SU-DHL-6 (cell line): Measurements from ENCODE around the gene SRGAP1.

Experiments used
- H2AFZ ChIP-seq: fragments of 200-600 bp; sonication (generic); 2 replicates; pipeline ENCODE4 v1.6.1; 2014; ENCODE audit warnings: low read depth, mild to moderate bottlenecking, moderate library complexity, mixed read lengths, antibody characterized with exemption, low read length; ENCODE audit not compliant: severe bottlenecking
- H3F3A ChIP-seq: fragments of 200-600 bp; shearing (Covaris generic); 2 replicates; pipeline ENCODE4 v1.6.0; 2016; ENCODE audit warnings: antibody characterized with exemption, mild to moderate bottlenecking; ENCODE audit not compliant: insufficient read depth
- H3K27ac ChIP-seq: fragments of 200-600 bp; sonication (generic); 2 replicates; pipeline ENCODE4 v1.5.1; 2016; ENCODE audit warnings: low read depth, mild to moderate bottlenecking, low read length, moderate library complexity, mixed read lengths
- H3K27me3 ChIP-seq: fragments of 200-600 bp; sonication (generic), shearing (Covaris generic); 2 replicates; pipeline ENCODE4 v1.6.0; 2014; ENCODE audit warnings: mild to moderate bottlenecking, low read length
- H3K36me3 ChIP-seq: fragments of 200-600 bp; sonication (generic); 2 replicates; pipeline ENCODE4 v1.6.1; 2014; ENCODE audit warnings: mild to moderate bottlenecking, low read length, mixed read lengths
- H3K4me2 ChIP-seq: fragments of 300-600, 200-600 bp; shearing (Covaris generic), sonication (generic); 2 replicates; pipeline ENCODE4 v1.6.0; 2014; ENCODE audit warnings: low read length, low read depth, mild to moderate bottlenecking; ENCODE audit not compliant: poor library complexity, severe bottlenecking
- H3K4me3 ChIP-seq: fragments of 200-600 bp; sonication (generic); 2 replicates; pipeline ENCODE4 v1.5.1; 2014; ENCODE audit warnings: antibody characterized with exemption, low read length, mild to moderate bottlenecking, mixed read lengths; ENCODE audit not compliant: insufficient read depth, poor library complexity, severe bottlenecking
- H3K79me2 ChIP-seq: fragments of 200-600 bp; sonication (generic); 2 replicates; pipeline ENCODE4 v1.6.1; 2014; ENCODE audit warnings: mild to moderate bottlenecking, low read length, moderate library complexity; ENCODE audit not compliant: insufficient read depth
- H3K9ac ChIP-seq: fragments of 200-600 bp; sonication (generic); 2 replicates; pipeline ENCODE4 v1.7.0; 2014; ENCODE audit warnings: mild to moderate bottlenecking, low read length
- H3K9me2 ChIP-seq: fragments of 200-600 bp; sonication (generic); replicated peaks from 2 replicates; pipeline ENCODE4 v1.6.1; 2014; ENCODE audit warnings: low read length; ENCODE audit not compliant: insufficient read depth
- H3K9me3 ChIP-seq: fragments of 200-600 bp; sonication (generic); 2 replicates; pipeline ENCODE4 v1.6.1; 2014; ENCODE audit warnings: low read length, mixed read lengths; ENCODE audit not compliant: insufficient read depth
- H4K20me1 ChIP-seq: fragments of 200-600 bp; sonication (generic); 2 replicates; pipeline ENCODE4 v1.6.1; 2014; ENCODE audit warnings: low read depth, mild to moderate bottlenecking, antibody characterized with exemption, low read length, moderate library complexity, mixed read lengths
- EZH2phosphoT487 ChIP-seq: fragments of 200-600 bp; sonication (generic), shearing (Covaris generic); conservative IDR thresholded peaks from 2 replicates; pipeline ENCODE4 v1.6.1; 2018; ENCODE audit warnings: mild to moderate bottlenecking, antibody characterized with exemption, low read length, moderate library complexity, mixed read lengths
- TF ChIP-seq, protein P1 (sequence below): fragments of 200-600 bp; sonication (generic); IDR thresholded peaks from one replicate; pipeline ENCODE4 v1.5.1; 2017; ENCODE audit warnings: antibody characterized with exemption, mild to moderate bottlenecking, low read length, moderate library complexity; ENCODE audit not compliant: insufficient read depth, poor library complexity, severe bottlenecking

Gene SRGAP1

DNA sequence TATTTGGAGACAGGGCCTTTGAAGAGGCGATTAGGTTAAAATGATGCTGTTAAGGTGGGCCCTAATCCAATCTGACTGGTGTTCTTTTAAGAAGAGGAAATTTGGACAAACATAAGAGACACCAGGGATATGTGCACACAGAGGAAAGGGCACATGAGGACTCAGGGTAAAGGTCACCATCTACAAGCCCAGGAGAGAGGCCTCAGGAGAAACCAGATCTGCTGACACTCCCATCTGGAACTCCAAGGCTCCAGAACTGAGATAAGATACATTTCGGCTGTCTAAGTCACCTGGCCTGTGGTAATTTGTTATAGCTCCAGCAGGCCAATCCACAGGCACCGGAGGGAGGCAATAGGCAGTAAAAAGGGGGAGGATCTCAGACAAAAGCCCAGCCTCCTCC lies 329.0 kb downstream of the SRGAP1 start:
- no peaks in the 10 kb centered on the region for H3K9me2 ChIP-seq
- H3K4me3 ChIP-seq, result no peak overlapping the region
- no peak overlapping the region for H3K27ac ChIP-seq
- H3K27me3 ChIP-seq, result no peaks in the 10 kb centered on the region
- H3K9ac ChIP-seq, result no peak overlapping the region
- no peak overlapping the region for H3K4me2 ChIP-seq
- TF ChIP-seq, protein P1, sequence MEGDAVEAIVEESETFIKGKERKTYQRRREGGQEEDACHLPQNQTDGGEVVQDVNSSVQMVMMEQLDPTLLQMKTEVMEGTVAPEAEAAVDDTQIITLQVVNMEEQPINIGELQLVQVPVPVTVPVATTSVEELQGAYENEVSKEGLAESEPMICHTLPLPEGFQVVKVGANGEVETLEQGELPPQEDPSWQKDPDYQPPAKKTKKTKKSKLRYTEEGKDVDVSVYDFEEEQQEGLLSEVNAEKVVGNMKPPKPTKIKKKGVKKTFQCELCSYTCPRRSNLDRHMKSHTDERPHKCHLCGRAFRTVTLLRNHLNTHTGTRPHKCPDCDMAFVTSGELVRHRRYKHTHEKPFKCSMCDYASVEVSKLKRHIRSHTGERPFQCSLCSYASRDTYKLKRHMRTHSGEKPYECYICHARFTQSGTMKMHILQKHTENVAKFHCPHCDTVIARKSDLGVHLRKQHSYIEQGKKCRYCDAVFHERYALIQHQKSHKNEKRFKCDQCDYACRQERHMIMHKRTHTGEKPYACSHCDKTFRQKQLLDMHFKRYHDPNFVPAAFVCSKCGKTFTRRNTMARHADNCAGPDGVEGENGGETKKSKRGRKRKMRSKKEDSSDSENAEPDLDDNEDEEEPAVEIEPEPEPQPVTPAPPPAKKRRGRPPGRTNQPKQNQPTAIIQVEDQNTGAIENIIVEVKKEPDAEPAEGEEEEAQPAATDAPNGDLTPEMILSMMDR, result no peak
- no peak for TF ChIP-seq EZH2phosphoT487
- H3K9me3 ChIP-seq, result no peaks in the 10 kb centered on the region
- no peaks in the 10 kb centered on the region for H4K20me1 ChIP-seq
- no peak overlapping the region for H2AFZ ChIP-seq
- H3K79me2 ChIP-seq, result no peaks in the 10 kb centered on the region
- no peaks in the 10 kb centered on the region for H3K36me3 ChIP-seq
- no peaks in the 10 kb centered on the region for H3F3A ChIP-seq

DNA sequence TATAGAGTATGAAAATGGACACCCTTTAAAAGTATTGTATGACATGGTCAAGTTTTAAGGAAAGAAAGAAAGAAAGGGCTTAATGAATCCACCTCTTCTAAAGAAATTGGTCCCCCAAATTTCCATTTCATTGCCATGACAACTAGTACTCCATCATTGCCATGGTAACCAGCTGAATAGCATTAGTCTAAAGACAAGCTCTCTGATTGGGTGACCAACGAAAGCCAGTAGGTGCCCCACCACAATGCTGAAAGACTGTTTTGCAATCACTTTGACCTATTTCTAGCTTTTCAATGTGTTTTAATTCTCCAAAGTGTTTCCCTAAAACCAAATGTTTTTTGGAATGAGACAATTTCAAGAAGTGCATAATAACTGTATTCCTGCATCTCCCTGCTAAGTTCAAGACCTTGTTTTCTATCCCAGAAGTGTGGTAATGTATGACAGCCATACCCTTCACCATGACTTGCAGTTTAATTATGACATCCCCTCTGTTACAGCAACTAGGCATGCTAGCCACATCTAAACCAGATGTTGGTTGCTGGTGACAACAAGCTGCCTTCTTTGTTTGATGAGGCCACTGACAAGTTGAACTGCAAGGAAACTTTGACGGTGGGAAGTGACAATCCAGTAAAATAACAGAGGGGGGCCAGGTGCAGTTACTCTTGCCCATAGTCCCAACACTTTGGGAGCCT lies 330.9 kb downstream of the SRGAP1 start:
- Histone ChIP-seq H3K27ac (no peak overlapping the region), H3F3A (no peaks in the 10 kb centered on the region), H3K36me3 (no peaks in the 10 kb centered on the region), H3K4me3 (no peak overlapping the region), H3K9me2 (no peaks in the 10 kb centered on the region), H4K20me1 (no peaks in the 10 kb centered on the region), H3K27me3 (no peaks in the 10 kb centered on the region), H3K79me2 (no peaks in the 10 kb centered on the region), H3K9ac (no peak overlapping the region), H2AFZ (no peak overlapping the region), H3K4me2 (no peak overlapping the region), H3K9me3 (no peaks in the 10 kb centered on the region)
- TF ChIP-seq, protein P1, result no peak
- TF ChIP-seq EZH2phosphoT487, result no peak

DNA sequence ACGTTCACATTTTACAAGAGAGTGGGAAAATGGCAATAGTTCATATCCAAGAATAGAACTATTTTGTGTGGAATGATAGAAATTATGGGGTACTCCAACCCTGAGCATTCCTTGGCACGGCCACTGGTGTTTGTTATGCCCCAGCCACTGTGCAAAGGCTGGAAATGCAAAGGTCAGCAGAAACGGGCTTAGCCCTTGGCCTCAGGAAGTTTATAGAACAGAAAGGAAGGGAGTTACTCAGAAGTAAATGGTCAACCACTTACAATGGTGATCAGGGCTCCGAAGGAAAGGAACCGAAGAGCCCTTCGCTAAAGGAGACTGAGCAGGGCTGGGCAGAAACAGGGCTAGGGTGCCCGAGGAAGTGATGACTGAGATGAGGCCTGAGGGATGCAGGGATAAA lies 332.5 kb downstream of the SRGAP1 start:
- Histone ChIP-seq H2AFZ (no peak overlapping the region), H3K9ac (no peak overlapping the region), H3K4me3 (no peak overlapping the region), H3K4me2 (no peak overlapping the region), H3K9me3 (no peaks in the 10 kb centered on the region), H3K9me2 (no peaks in the 10 kb centered on the region), H3K79me2 (no peaks in the 10 kb centered on the region), H3K27ac (no peak overlapping the region), H3F3A (no peaks in the 10 kb centered on the region), H4K20me1 (no peaks in the 10 kb centered on the region), H3K36me3 (no peaks in the 10 kb centered on the region), H3K27me3 (no peaks in the 10 kb centered on the region)
- no peak for TF ChIP-seq EZH2phosphoT487
- TF ChIP-seq, protein P1, result no peak
